Bronchial epithelial cell (primary cell): ENCODE measurements around the gene CLNK. TPM values are rescaled to one million over a fixed set of nuclear protein-coding genes. Genes with fewer than 3 reads are reported as not detected.

Experiments
- DNase-seq: peaks from one replicate; pipeline ENCODE4 v3.0.0-alpha.2; 2010; ENCODE audit warnings: low read depth
- FAIRE-seq: peaks from 2 replicates; lab custom pipeline; 2011; peaks lifted over from hg19 to GRCh38; lab: Jason Lieb, UNC
- H3K27me3 ChIP-seq: 2 replicates; pipeline ENCODE4 v1.5.1; 2011; ENCODE audit warnings: low read length; ENCODE audit not compliant: control insufficient read depth, insufficient read depth
- H3K36me3 ChIP-seq: 2 replicates; pipeline ENCODE4 v1.5.1; 2011; ENCODE audit warnings: low read length; ENCODE audit not compliant: control insufficient read depth, insufficient read depth
- H3K4me3 ChIP-seq: 2 replicates; pipeline ENCODE4 v1.5.1; 2011; ENCODE audit warnings: mild to moderate bottlenecking, low read depth, low read length, control low read depth
- total RNA-seq: library from RNA; depleted of rRNA; stranded (reverse); fragments of >200 nt; gene quantifications from 2 replicates; pipeline ENCODE4 v1.2.1, GENCODE V29; 2014
- TF ChIP-seq, protein P1 (sequence below): IDR thresholded peaks from 2 replicates; pipeline ENCODE4 v1.5.1; 2011; ENCODE audit warnings: mild to moderate bottlenecking, moderate library complexity, low read length, control low read depth, inconsistent platforms; ENCODE audit not compliant: insufficient read depth, severe bottlenecking

The CLNK gene
- total RNA-seq, 1 donor from 2014 or later = not detected

- Histone ChIP-seq H3K27me3 (no peaks in the 10 kb centered on the region), H3K36me3 (no peaks in the 10 kb centered on the region), H3K4me3 (no peak overlapping the region)
- TF ChIP-seq, protein P1, sequence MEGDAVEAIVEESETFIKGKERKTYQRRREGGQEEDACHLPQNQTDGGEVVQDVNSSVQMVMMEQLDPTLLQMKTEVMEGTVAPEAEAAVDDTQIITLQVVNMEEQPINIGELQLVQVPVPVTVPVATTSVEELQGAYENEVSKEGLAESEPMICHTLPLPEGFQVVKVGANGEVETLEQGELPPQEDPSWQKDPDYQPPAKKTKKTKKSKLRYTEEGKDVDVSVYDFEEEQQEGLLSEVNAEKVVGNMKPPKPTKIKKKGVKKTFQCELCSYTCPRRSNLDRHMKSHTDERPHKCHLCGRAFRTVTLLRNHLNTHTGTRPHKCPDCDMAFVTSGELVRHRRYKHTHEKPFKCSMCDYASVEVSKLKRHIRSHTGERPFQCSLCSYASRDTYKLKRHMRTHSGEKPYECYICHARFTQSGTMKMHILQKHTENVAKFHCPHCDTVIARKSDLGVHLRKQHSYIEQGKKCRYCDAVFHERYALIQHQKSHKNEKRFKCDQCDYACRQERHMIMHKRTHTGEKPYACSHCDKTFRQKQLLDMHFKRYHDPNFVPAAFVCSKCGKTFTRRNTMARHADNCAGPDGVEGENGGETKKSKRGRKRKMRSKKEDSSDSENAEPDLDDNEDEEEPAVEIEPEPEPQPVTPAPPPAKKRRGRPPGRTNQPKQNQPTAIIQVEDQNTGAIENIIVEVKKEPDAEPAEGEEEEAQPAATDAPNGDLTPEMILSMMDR = no peak
- FAIRE-seq = no peak
- DNase-seq = no peak
Observed at GRCh38 chr4:10569491-10569890, 115.1 kb downstream of the CLNK start.

- Histone ChIP-seq H3K36me3 (no peaks in the 10 kb centered on the region), H3K27me3 (no peaks in the 10 kb centered on the region), H3K4me3 (no peak overlapping the region)
- DNase-seq = no peak
- TF ChIP-seq, protein P1 = no peak
- FAIRE-seq = no peak
Observed at GRCh38 chr4:10567766-10568165, 116.8 kb downstream of the CLNK start.

DNA sequence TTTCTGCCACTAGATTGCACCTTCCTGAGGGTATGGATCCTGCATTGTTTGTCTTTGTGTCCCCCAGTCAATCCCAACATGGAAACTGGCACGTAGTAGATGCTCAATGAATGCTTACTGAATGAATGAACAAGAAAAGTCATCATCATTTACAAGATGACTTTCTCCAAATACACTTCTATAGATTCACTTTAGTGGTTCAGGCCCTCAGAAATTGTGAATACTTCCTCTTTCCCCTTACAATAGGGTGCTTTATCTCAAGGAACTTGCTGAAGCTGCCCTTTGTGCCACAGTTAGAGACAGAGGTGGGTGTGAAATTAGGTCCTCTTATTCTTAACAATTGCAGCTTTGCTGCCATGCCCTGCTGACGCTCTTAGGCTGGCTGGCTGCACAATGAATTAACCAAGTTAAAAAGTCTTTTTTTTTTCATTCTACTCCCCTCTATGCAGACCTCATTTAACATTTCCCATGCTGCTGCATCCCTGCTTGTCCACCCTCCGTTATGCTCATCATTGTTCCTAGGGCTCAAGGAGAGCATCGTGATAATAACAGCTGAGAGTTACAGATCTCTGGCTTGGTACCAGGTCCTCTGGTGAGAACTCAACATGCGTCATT, 119.3 kb downstream of the CLNK start:
- TF ChIP-seq, protein P1 = no peak
- Histone ChIP-seq H3K4me3 (no peak overlapping the region), H3K36me3 (no peaks in the 10 kb centered on the region), H3K27me3 (no peaks in the 10 kb centered on the region)
- DNase-seq (no peak), FAIRE-seq (no peak)

DNA sequence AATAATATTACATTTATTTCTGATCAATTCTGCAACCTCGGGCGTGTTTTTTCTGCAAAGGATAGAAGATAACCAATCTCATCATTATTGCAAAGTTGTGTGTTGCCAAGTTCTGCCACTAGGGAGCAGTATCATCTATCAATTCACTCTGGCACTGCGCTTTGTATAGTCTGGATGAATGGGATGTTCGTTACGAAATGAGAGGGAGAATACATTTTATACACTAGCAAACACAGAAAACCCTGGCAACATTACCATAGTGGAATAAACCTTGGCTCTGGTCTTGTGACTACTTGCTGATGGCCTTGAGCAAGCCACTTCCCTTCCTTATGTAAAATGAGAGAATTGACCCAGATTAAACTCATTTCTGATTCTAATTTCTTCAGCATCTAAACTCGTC, 129.9 kb downstream of the CLNK start:
- Histone ChIP-seq H3K27me3 (no peaks in the 10 kb centered on the region), H3K36me3 (no peaks in the 10 kb centered on the region), H3K4me3 (no peak overlapping the region)
- TF ChIP-seq, protein P1 = peak; percentile 73
- DNase-seq (peak; percentile 63), FAIRE-seq (peak; percentile 73)

DNA sequence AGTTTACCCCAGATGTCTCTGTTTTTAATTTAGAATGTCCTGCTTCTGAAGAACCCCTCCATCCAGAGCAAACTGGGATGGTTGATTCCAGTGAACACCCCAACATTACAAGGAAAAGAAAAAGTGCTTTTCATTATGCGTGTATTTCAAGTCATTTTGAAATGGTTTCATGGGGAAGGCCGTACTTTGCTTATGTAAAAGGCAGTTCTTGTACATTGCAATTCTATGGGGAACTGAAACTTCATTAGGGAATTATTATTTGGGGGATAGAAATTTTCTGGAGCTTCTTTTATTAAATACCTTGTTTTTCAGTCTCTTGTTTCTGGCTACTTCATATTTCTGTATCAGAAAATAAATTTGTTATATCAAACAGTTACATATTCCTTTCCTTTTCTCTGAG, 130.4 kb downstream of the CLNK start:
- TF ChIP-seq, protein P1 = no peak
- DNase-seq = no peak
- no peaks in the 10 kb centered on the region for H3K36me3 ChIP-seq
- no peak for FAIRE-seq
- no peak overlapping the region for H3K4me3 ChIP-seq
- no peaks in the 10 kb centered on the region for H3K27me3 ChIP-seq
